Measurements from ENCODE around the gene RBCK1.

Gene RBCK1

GRCh38 chr20:399182-399707, 8.9 kb upstream of the RBCK1 start:
- no peak for DNase-seq (ENCODE audit: low spot score)

GRCh38 chr20:400128-400453, 8.0 kb upstream of the RBCK1 start:
- DNase-seq (ENCODE audit: low spot score): no peak

- DNase-seq (ENCODE audit: low spot score): no peak
These were observed 7.4 kb upstream of the RBCK1 start for GRCh38 chr20:400454-401275.

- no peak for DNase-seq (ENCODE audit: low spot score)
These were observed 6.2 kb upstream of the RBCK1 start for GRCh38 chr20:401682-402495.

- no peak for DNase-seq (ENCODE audit: low spot score)
These were observed 5.6 kb upstream of the RBCK1 start for GRCh38 chr20:402496-402885.

- DNase-seq (ENCODE audit: low spot score): no peak
These were observed 5.1 kb upstream of the RBCK1 start for GRCh38 chr20:402898-403581.

GRCh38 chr20:403582-403957, 4.5 kb upstream of the RBCK1 start:
- no peak for DNase-seq (ENCODE audit: low spot score)

GRCh38 chr20:404088-404487, 4.0 kb upstream of the RBCK1 start:
- DNase-seq (ENCODE audit: low spot score): no peak

GRCh38 chr20:406200-407132, 1.6 kb upstream of the RBCK1 start:
- no peak for DNase-seq (ENCODE audit: low spot score)

- DNase-seq (ENCODE audit: low spot score): peak; percentile 60
These were observed 756 bp upstream of the RBCK1 start for GRCh38 chr20:407133-407952.

- DNase-seq (ENCODE audit: low spot score): peak; percentile 10
These were observed 971 bp downstream of the RBCK1 start for GRCh38 chr20:408843-409696.

- no peak for DNase-seq (ENCODE audit: low spot score)
These were observed 1.8 kb downstream of the RBCK1 start for GRCh38 chr20:409697-410559.

GRCh38 chr20:412081-412480, 4.0 kb downstream of the RBCK1 start:
- no peak for DNase-seq (ENCODE audit: low spot score)

GRCh38 chr20:414161-414560, 6.1 kb downstream of the RBCK1 start:
- no peak for DNase-seq (ENCODE audit: low spot score)

GRCh38 chr20:415820-416322, 7.8 kb downstream of the RBCK1 start:
- DNase-seq (ENCODE audit: low spot score): no peak

- no peak for DNase-seq (ENCODE audit: low spot score)
These were observed 9.1 kb downstream of the RBCK1 start for GRCh38 chr20:416950-417800.

- DNase-seq (ENCODE audit: low spot score): no peak
These were observed 9.8 kb downstream of the RBCK1 start for GRCh38 chr20:417801-418342.

Data from kidney capillary endothelial cell (primary cell).